B cell (primary cell): ENCODE results near the gene ADAMTS17.

Source experiments
- CTCF ChIP-seq: fragments of 200-600 bp; IDR thresholded peaks from one replicate; pipeline ENCODE4 v1.8.0; 2022; ENCODE audit warnings: antibody characterized with exemption, mild to moderate bottlenecking
- EZH2 ChIP-seq: IDR thresholded peaks from 2 replicates; pipeline ENCODE4 v1.6.1; 2012; ENCODE audit warnings: borderline replicate concordance, low read depth, mild to moderate bottlenecking, moderate library complexity, low read length; ENCODE audit not compliant: insufficient read depth, poor library complexity, severe bottlenecking

GRCh38 chr15:99957642-99958013 lies 384.1 kb downstream of the ADAMTS17 start:
- no peak for TF ChIP-seq CTCF
- TF ChIP-seq EZH2: no peak
